Measurements from ENCODE around the gene CDH10. TPM values are rescaled to one million over a fixed set of nuclear protein-coding genes. Genes with fewer than 3 reads are reported as not detected.
A peak's percentile ranks its signal among the peaks of the same experiment; 100 is the strongest.

Gene CDH10
- total RNA-seq (2014; rRNA removed; shearing (Covaris generic)), result not detected in 2 replicates

DNA sequence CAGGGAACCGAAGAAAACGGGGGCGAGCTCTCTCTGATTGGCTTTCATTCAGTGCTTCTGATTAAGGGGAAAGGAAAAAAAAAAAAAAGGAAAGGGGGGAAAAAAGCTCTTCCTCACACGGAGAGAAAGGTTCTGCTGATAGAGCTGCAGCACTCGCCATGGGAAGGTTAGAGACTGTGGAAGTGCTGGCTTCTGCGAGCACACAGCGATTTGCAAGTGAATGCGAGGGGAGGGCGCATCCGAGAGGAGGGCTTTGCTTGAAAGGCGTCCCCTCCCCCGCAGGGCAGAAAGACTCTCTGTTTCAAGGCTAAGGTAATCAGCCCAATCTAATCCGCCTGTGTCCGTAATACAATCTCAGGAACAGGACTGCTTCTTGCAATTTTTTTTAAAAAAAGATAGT is at the start of gene CDH10:
CDH10 (minus strand) TSS at position 218 of the 400 bp plus-strand sequence. CDS start 51,488 bp downstream, outside the sequence.
- H3K27me3 ChIP-seq, result no peaks in the 10 kb centered on the region
- H3K27ac ChIP-seq, result no peak within 1 kb of the TSS
- no peaks in the 10 kb centered on the region for H3K36me3 ChIP-seq
- DNase-seq, result no peak
- H3K4me1 ChIP-seq, result no peaks in the 10 kb centered on the region
- H3K4me3 ChIP-seq, result no peak within 1 kb of the TSS
- H3K9me3 ChIP-seq (replicated peaks), result no peaks in the 10 kb centered on the region

- Histone ChIP-seq H3K9me3 (replicated peaks) (no peaks in the 10 kb centered on the region), H3K36me3 (no peaks in the 10 kb centered on the region), H3K27ac (no peak overlapping the region), H3K4me3 (no peak overlapping the region), H3K27me3 (no peaks in the 10 kb centered on the region), H3K4me1 (no peaks in the 10 kb centered on the region)
- no peak for DNase-seq
Measured at GRCh38 chr5:24693609-24694008, 48.8 kb upstream of the CDH10 start.

- no peak overlapping the region for H3K4me3 ChIP-seq
- no peaks in the 10 kb centered on the region for H3K4me1 ChIP-seq
- no peak for DNase-seq
- H3K36me3 ChIP-seq, result no peaks in the 10 kb centered on the region
- no peaks in the 10 kb centered on the region for H3K9me3 ChIP-seq (replicated peaks)
- H3K27me3 ChIP-seq, result no peaks in the 10 kb centered on the region
- H3K27ac ChIP-seq, result no peak overlapping the region
Measured at GRCh38 chr5:24691074-24691473, 46.3 kb upstream of the CDH10 start.

DNA sequence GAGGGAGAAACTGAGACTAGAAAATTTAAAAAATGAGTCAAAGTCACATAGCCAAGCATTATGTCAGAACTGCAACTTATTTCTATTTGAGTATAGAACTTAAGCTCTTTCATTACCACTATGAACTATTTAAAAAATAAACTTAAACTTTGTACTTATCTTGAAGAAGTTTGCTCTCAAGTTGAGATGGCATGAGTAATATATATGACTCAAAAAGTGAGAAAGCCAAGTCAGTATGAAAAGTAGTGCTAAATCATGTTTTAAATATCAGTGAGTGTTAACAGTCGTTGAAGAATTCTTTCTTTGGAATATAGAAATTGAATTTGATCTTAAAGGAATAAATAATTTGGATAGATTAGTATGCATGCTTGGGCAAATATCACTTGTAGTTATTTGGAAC is 36.3 kb upstream of the CDH10 start:
- Histone ChIP-seq H3K4me1 (no peaks in the 10 kb centered on the region), H3K9me3 (replicated peaks) (no peaks in the 10 kb centered on the region), H3K27me3 (no peaks in the 10 kb centered on the region), H3K4me3 (no peak overlapping the region), H3K27ac (no peak overlapping the region), H3K36me3 (no peaks in the 10 kb centered on the region)
- no peak for DNase-seq

- Histone ChIP-seq H3K4me3 (no peak overlapping the region), H3K27ac (no peak overlapping the region), H3K27me3 (no peaks in the 10 kb centered on the region), H3K4me1 (no peaks in the 10 kb centered on the region), H3K9me3 (replicated peaks) (no peaks in the 10 kb centered on the region), H3K36me3 (no peaks in the 10 kb centered on the region)
- no peak for DNase-seq
Measured at GRCh38 chr5:24668050-24668449, 23.3 kb upstream of the CDH10 start.

DNA sequence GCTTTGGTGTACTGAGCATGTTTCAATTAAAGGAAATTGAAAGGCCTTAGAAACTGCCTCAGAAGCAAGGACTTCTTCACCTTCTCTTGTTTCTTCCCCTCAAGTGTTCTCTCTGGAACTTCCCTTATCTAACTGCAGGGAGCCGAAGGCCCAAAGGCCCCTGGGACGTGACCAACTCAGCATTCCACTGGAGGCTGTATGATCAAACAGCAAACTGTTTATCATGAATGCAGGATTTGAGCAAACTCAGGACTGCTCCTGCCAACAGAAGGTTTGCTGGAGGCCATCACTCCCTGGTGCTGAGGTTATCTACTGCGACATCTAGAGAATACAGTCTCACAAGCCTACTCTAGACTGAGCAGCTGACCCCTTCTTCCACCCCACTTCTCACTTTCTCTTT is 4.8 kb upstream of the CDH10 start:
- Histone ChIP-seq H3K4me1 (no peaks in the 10 kb centered on the region), H3K36me3 (no peaks in the 10 kb centered on the region), H3K27me3 (no peaks in the 10 kb centered on the region), H3K27ac (no peak overlapping the region), H3K9me3 (replicated peaks) (no peaks in the 10 kb centered on the region), H3K4me3 (no peak overlapping the region)
- DNase-seq, result no peak

- DNase-seq, result no peak
- H3K4me1 ChIP-seq, result no peaks in the 10 kb centered on the region
- H3K9me3 ChIP-seq (replicated peaks), result no peaks in the 10 kb centered on the region
- no peaks in the 10 kb centered on the region for H3K36me3 ChIP-seq
- H3K27me3 ChIP-seq, result no peaks in the 10 kb centered on the region
- H3K4me3 ChIP-seq, result no peak overlapping the region
- H3K27ac ChIP-seq, result no peak overlapping the region
Measured at GRCh38 chr5:24646915-24647314, 2.1 kb upstream of the CDH10 start.

DNA sequence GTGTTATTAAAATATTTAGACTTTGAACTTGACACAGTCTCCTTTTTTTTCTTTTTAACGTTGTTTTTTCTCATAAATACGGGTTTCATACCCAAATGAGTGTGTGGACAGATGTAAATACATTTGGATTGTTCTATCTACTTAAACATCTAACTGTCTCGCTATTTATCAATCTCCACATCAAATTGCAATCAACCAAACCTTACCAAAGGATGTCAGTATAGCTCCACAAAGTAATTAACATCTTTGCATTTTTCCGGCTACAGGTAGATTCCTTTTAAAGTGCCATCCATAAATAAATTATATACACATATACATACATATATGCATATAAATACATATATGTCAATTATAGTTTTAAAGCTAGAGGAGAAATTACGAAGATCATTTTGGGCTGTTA is 705 bp upstream of the CDH10 start:
- Histone ChIP-seq H3K27me3 (no peaks in the 10 kb centered on the region), H3K36me3 (no peaks in the 10 kb centered on the region), H3K27ac (no peak overlapping the region), H3K9me3 (replicated peaks) (no peaks in the 10 kb centered on the region), H3K4me1 (no peaks in the 10 kb centered on the region), H3K4me3 (no peak overlapping the region)
- DNase-seq, result no peak

DNA sequence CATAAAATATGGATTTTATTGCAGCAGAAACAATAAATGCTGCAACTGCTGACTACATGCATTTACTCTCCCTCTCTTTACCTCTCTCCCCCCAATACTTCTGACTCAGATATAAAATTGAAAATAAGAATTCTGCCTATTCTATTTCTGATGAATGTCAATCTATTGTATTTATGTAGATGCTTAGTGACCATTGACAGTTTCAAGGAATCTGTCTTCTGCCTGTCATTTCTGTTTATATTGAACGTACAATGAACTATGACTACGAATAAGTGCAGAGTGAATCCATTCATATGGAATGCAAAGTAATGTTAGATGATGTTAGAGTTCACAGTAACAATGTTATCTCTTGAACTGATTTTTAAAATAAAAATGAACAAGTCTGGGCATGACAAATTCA is 898 bp downstream of the CDH10 start:
- no peaks in the 10 kb centered on the region for H3K36me3 ChIP-seq
- no peaks in the 10 kb centered on the region for H3K9me3 ChIP-seq (replicated peaks)
- no peak overlapping the region for H3K4me3 ChIP-seq
- no peak overlapping the region for H3K27ac ChIP-seq
- H3K27me3 ChIP-seq, result no peaks in the 10 kb centered on the region
- DNase-seq, result no peak
- H3K4me1 ChIP-seq, result no peaks in the 10 kb centered on the region

GRCh38 chr5:24643156-24643555 is 1.6 kb downstream of the CDH10 start:
- Histone ChIP-seq H3K4me1 (no peaks in the 10 kb centered on the region), H3K9me3 (replicated peaks) (no peaks in the 10 kb centered on the region), H3K36me3 (no peaks in the 10 kb centered on the region), H3K27ac (no peak overlapping the region), H3K27me3 (no peaks in the 10 kb centered on the region), H3K4me3 (no peak overlapping the region)
- no peak for DNase-seq

DNA sequence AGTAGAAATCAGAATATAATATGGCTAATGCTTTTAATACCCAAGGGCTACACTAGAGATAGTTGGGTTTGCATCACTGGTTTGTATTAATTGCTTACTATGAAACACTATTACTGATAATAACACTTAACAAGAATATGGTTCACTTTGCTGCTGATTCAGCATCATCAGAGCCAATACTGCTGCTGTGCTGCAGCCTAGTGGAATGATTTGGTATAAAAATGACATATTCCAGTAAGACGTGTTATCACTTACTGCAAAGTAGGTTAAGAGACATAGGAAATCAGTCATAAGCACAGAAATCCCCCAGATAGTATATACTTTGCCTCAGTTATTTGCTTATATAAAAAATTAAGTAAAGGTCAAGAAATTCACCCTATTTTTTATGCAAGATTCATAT is 2.8 kb downstream of the CDH10 start:
- Histone ChIP-seq H3K36me3 (no peaks in the 10 kb centered on the region), H3K9me3 (replicated peaks) (no peaks in the 10 kb centered on the region), H3K27ac (no peak overlapping the region), H3K27me3 (no peaks in the 10 kb centered on the region), H3K4me1 (no peaks in the 10 kb centered on the region), H3K4me3 (no peak overlapping the region)
- DNase-seq, result peak in 1 of 2 experiments; percentile 15

DNA sequence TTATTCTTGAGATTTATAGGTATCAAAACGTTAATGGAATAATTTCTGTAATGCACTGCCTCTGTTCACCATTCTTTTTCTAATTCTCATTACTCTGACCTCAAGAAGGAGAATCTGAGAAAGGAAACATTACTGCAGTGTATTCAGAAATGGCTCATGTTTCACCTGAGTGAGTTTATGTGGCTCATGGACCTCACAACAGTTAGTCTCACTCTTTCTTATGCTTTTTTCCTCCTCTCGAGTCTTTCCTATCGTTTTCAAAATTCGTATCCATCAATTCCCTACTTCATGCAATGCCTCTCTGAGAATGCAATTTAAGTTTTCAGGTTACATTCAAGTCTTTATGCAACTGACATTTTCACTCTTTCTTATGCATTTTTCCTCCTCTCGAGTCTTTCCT is 9.6 kb downstream of the CDH10 start:
- Histone ChIP-seq H3K9me3 (replicated peaks) (no peaks in the 10 kb centered on the region), H3K27me3 (no peaks in the 10 kb centered on the region), H3K27ac (no peak overlapping the region), H3K36me3 (no peaks in the 10 kb centered on the region), H3K4me3 (no peak overlapping the region), H3K4me1 (no peaks in the 10 kb centered on the region)
- DNase-seq, result no peak

GRCh38 chr5:24633715-24634325 is 11.0 kb downstream of the CDH10 start:
- no peaks in the 10 kb centered on the region for H3K9me3 ChIP-seq (replicated peaks)
- H3K27ac ChIP-seq, result no peak overlapping the region
- H3K36me3 ChIP-seq, result no peaks in the 10 kb centered on the region
- H3K4me3 ChIP-seq, result no peak overlapping the region
- no peaks in the 10 kb centered on the region for H3K27me3 ChIP-seq
- peak in 1 of 2 experiments; percentile 51 for DNase-seq
- no peaks in the 10 kb centered on the region for H3K4me1 ChIP-seq

DNA sequence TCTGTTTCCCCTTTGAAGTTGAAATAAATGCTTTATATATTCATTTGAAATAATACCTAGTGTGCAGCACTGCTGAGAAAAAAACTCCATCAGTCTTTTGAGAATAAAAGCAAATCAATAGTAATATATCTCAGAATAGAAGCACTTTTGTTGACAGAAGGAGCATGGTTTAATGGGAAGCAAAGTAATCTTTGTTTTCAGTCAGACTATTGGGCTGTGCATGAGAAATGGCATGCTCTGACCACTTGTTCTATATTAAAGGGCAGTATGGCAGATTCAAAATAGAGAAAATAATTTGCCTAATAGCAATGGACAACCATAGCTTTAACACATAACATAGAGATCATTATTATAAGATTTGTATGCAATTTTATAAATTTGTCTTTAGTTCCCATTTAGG is 12.4 kb downstream of the CDH10 start:
- no peak for DNase-seq
- Histone ChIP-seq H3K36me3 (no peaks in the 10 kb centered on the region), H3K9me3 (replicated peaks) (no peaks in the 10 kb centered on the region), H3K4me1 (no peaks in the 10 kb centered on the region), H3K27me3 (no peaks in the 10 kb centered on the region), H3K27ac (no peak overlapping the region), H3K4me3 (no peak overlapping the region)

DNA sequence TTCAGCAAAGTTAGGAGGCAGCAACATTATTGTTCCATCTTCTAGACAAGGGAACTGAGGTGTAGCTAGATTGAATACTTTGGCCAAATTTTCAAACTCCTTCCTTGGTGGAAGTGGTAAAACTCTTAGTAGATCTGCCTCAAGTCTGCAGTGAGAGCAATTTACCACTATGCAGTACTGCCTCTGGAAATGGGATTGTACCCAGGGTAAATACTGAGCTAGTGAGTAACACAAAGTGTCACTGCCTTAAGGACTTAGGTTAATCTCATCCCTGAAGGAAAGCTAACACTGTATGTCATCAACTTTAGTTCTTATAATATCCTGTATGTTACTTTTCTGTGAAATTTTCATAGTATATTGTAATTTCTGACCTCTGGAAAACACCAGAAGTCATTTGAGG is 13.9 kb downstream of the CDH10 start:
- H3K36me3 ChIP-seq, result no peaks in the 10 kb centered on the region
- H3K27me3 ChIP-seq, result no peaks in the 10 kb centered on the region
- no peak overlapping the region for H3K4me3 ChIP-seq
- H3K4me1 ChIP-seq, result no peaks in the 10 kb centered on the region
- DNase-seq, result no peak
- H3K9me3 ChIP-seq (replicated peaks), result no peaks in the 10 kb centered on the region
- H3K27ac ChIP-seq, result no peak overlapping the region

- Histone ChIP-seq H3K36me3 (no peaks in the 10 kb centered on the region), H3K4me3 (no peak overlapping the region), H3K4me1 (no peaks in the 10 kb centered on the region), H3K27ac (no peak overlapping the region), H3K9me3 (replicated peaks) (no peaks in the 10 kb centered on the region), H3K27me3 (no peaks in the 10 kb centered on the region)
- DNase-seq, result no peak
Measured at GRCh38 chr5:24629798-24630197, 15.0 kb downstream of the CDH10 start.
